Measurements from ENCODE around the gene ADAMTSL5. TPM values are rescaled to one million over a fixed set of nuclear protein-coding genes. Genes with fewer than 3 reads are reported as not detected.

The ADAMTSL5 gene
- total and polyA plus RNA-seq, 4 experiments from 2014 or later, result 1.5 to 3.6 (median 2.4) TPM

DNA sequence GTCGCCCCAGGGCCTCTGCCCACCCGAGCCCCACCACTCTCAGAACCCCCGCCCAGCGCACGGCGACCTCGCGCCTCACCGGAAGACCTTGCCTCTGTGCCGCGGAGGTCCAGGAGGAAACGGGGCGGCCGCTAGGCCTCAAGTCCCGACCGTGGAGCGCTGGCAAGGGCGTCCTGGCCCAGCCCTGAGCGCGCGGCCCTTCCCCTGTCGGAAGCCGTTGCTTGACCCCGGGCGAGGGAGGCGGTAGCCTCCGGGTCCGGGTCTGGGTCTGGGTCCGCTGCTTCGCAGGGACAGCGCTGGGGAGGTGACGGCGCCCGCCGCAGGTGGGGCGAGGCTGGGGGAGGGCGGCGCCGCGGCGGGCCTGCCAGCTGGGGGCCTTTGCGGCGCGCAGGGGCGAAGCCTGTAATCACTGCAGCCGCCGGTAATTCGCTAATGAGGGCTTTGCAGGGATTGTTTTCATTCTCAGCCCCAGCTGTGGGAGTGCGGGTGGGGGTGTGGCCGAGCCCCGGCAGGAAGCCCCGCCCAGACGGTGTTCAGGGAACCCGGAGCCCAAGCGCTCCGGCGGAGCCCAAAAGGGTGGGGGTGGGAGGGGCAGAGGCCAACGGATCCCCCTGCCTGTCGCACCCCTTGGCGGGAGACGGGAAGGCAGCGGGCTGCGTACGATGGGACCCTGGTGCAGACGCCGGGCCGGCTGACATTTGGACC lies 42.4 kb downstream of the ADAMTSL5 start:
- H3K36me3 Mint-ChIP-seq, result no peaks in the 10 kb centered on the region
- intact Hi-C loops (cut with micrococcal nuclease), result loop anchor here (1.0 to 2.0 kb wide), 3 partner anchors 9 to 44 kb away; partner anchors contain the start of gene C19orf25
- Histone ChIP-seq H3K27me3 (ENCODE audit: insufficient read depth, low read length) (no peaks in the 10 kb centered on the region), H3K36me3 (ENCODE audit: insufficient read depth, low read length) (no peaks in the 10 kb centered on the region), H3K4me1 (ENCODE audit: insufficient read depth, low read length) (peaks cover 54% of the 10 kb centered on the region), H3K4me3 (ENCODE audit: low read length in 2 of 2) (peak overlapping the region; percentile 57 to 58), H3K9me3 (ENCODE audit: control insufficient read depth in 1 of 2, low read length in 2 of 2) (no peaks in the 10 kb centered on the region), H3K27ac (ENCODE audit: low read depth, low read length) (no peak overlapping the region)
- H3K9me3 Mint-ChIP-seq, result no peaks in the 10 kb centered on the region
- POLR2A ChIA-PET (ENCODE audit: partially characterized antibody), result interaction anchor here (0.6 to 3.1 kb wide), 8 partner anchors 8 to 201 kb away, joined by 3 to 12 read pairs (median 4); partner anchors contain the start of genes C19orf25, CIRBP, PCSK4 and REEP6
- H3K4me1 Mint-ChIP-seq, result peaks cover 3 to 21% (median 8%) of the 10 kb centered on the region in 4 donors
- H3K27ac Mint-ChIP-seq, result peak overlapping the region in 1 of 7 donors; percentile 58
- H3K4me3 Mint-ChIP-seq, result peak overlapping the region; percentile 67 to 83 (median 77)
- CTCF ChIA-PET (ENCODE audit: partially characterized antibody), result interaction anchor here (1.1 to 2.6 kb wide), 2 partner anchors 25 to 35 kb away, joined by 3 to 9 read pairs; no protein-coding TSS in a partner anchor
- peaks cover 0 to 1% of the 10 kb centered on the region in 2 donors for H3K27me3 Mint-ChIP-seq
- DNase-seq, result peak; percentile 66 to 80 (median 70)

GRCh38 chr19:1470055-1470304 lies 42.8 kb downstream of the ADAMTSL5 start:
- Histone ChIP-seq H3K36me3 (ENCODE audit: insufficient read depth, low read length) (no peaks in the 10 kb centered on the region), H3K9me3 (ENCODE audit: control insufficient read depth in 1 of 2, low read length in 2 of 2) (no peaks in the 10 kb centered on the region), H3K27me3 (ENCODE audit: insufficient read depth, low read length) (no peaks in the 10 kb centered on the region), H3K4me1 (ENCODE audit: insufficient read depth, low read length) (peaks cover 54% of the 10 kb centered on the region), H3K4me3 (ENCODE audit: low read length in 2 of 2) (peak overlapping the region in 1 of 2 donors; percentile 58), H3K27ac (ENCODE audit: low read depth, low read length) (no peak overlapping the region)
- intact Hi-C loops (cut with micrococcal nuclease), result loop anchor here (1.0 to 2.0 kb wide), 3 partner anchors 9 to 45 kb away; partner anchors contain the start of gene C19orf25
- Mint-ChIP-seq H3K9me3 (no peaks in the 10 kb centered on the region), H3K36me3 (no peaks in the 10 kb centered on the region), H3K27me3 (peaks cover 0 to 1% of the 10 kb centered on the region in 2 donors), H3K27ac (peak overlapping the region in 1 of 7 donors; percentile 58), H3K4me1 (peaks cover 3 to 21% (median 8%) of the 10 kb centered on the region in 4 donors), H3K4me3 (peak overlapping the region; percentile 67 to 83 (median 77))
- ChIA-PET CTCF (ENCODE audit: partially characterized antibody) (interaction anchor here (2.6 kb wide), 1 partner anchor 25 kb away, joined by 9 read pairs; no protein-coding TSS in a partner anchor), POLR2A (ENCODE audit: partially characterized antibody) (interaction anchor here (0.9 to 3.1 kb wide), 6 partner anchors 9 to 201 kb away, joined by 3 to 12 read pairs (median 4); partner anchors contain the start of genes C19orf25, CIRBP, PCSK4 and REEP6)
- no peak for DNase-seq

DNA sequence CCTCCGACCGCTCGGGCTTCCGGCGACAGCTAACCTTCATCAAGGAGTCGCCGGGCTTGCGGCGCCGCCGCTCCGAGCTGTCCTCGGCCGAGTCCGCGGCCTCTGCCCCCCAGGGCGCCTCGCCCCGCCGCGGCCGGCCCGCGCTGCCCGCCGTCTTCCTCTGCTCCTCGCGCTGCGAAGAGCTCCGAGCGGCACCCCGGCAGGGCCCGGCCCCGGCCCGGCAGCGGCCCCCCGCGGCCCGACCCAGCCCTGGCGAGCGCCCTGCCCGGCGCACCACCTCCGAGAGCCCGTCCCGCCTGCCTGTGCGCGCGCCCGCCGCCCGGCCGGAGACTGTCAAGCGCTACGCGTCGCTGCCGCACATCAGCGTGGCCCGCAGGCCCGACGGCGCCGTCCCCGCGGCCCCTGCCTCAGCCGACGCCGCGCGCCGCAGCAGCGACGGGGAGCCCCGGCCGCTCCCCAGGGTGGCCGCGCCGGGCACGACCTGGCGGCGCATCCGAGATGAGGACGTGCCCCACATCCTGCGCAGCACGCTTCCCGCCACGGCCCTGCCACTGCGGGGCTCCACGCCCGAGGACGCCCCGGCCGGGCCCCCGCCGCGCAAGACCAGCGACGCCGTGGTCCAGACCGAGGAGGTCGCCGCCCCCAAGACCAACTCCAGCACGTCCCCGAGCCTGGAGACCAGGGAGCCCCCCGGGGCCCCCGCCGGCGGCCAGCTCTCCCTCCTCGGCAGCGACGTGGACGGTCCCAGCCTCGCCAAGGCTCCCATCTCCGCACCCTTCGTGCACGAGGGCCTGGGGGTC lies 43.4 kb downstream of the ADAMTSL5 start:
- peak in 4 of 5 donors; percentile 4 to 45 (median 29) for DNase-seq
- H3K9me3 ChIP-seq (ENCODE audit: control insufficient read depth in 1 of 2, low read length in 2 of 2), result no peaks in the 10 kb centered on the region
- H3K4me1 ChIP-seq (ENCODE audit: insufficient read depth, low read length), result peaks cover 54% of the 10 kb centered on the region
- no peak overlapping the region for H3K27ac ChIP-seq (ENCODE audit: low read depth, low read length)
- Mint-ChIP-seq H3K36me3 (no peaks in the 10 kb centered on the region), H3K4me3 (no peak overlapping the region), H3K9me3 (no peaks in the 10 kb centered on the region), H3K27me3 (peaks cover 0 to 1% of the 10 kb centered on the region in 2 donors), H3K27ac (peak overlapping the region in 1 of 7 donors; percentile 58), H3K4me1 (peaks cover 3 to 21% (median 8%) of the 10 kb centered on the region in 4 donors)
- H3K36me3 ChIP-seq (ENCODE audit: insufficient read depth, low read length), result no peaks in the 10 kb centered on the region
- CTCF ChIA-PET (ENCODE audit: partially characterized antibody), result interaction anchor here (2.6 kb wide), 1 partner anchor 24 kb away, joined by 9 read pairs; no protein-coding TSS in a partner anchor
- no peaks in the 10 kb centered on the region for H3K27me3 ChIP-seq (ENCODE audit: insufficient read depth, low read length)
- POLR2A ChIA-PET (ENCODE audit: partially characterized antibody), result interaction anchor here (0.7 to 3.1 kb wide), 8 partner anchors 8 to 200 kb away, joined by 3 to 11 read pairs (median 4); partner anchors contain the start of genes CIRBP and REEP6
- H3K4me3 ChIP-seq (ENCODE audit: low read length in 2 of 2), result peak overlapping the region in 1 of 2 donors; percentile 58
- intact Hi-C loops (cut with micrococcal nuclease), result loop anchor here (1.0 to 2.0 kb wide), 3 partner anchors 10 to 45 kb away; partner anchors contain the start of gene C19orf25

- intact Hi-C loops (cut with micrococcal nuclease), result no loop called here
- Mint-ChIP-seq H3K27ac (no peak overlapping the region), H3K4me1 (peaks cover 3 to 21% (median 8%) of the 10 kb centered on the region in 4 donors), H3K4me3 (peak overlapping the region in 6 of 8 donors; percentile 7 to 52 (median 44)), H3K9me3 (no peaks in the 10 kb centered on the region), H3K36me3 (no peaks in the 10 kb centered on the region), H3K27me3 (peaks cover 0 to 1% of the 10 kb centered on the region in 2 donors)
- peaks cover 54% of the 10 kb centered on the region for H3K4me1 ChIP-seq (ENCODE audit: insufficient read depth, low read length)
- no peaks in the 10 kb centered on the region for H3K36me3 ChIP-seq (ENCODE audit: insufficient read depth, low read length)
- POLR2A ChIA-PET (ENCODE audit: partially characterized antibody), result interaction anchor here (0.7 to 2.0 kb wide), 7 partner anchors 9 to 60 kb away, joined by 3 to 8 read pairs (median 4); partner anchors contain the start of gene REEP6
- no peaks in the 10 kb centered on the region for H3K27me3 ChIP-seq (ENCODE audit: insufficient read depth, low read length)
- DNase-seq, result no peak
- no peak overlapping the region for H3K27ac ChIP-seq (ENCODE audit: low read depth, low read length)
- no peak overlapping the region for H3K4me3 ChIP-seq (ENCODE audit: low read length in 2 of 2)
- CTCF ChIA-PET (ENCODE audit: partially characterized antibody), result no interaction called here
- H3K9me3 ChIP-seq (ENCODE audit: control insufficient read depth in 1 of 2, low read length in 2 of 2), result no peaks in the 10 kb centered on the region
Measured at GRCh38 chr19:1468821-1469254, 44.0 kb downstream of the ADAMTSL5 start.

DNA sequence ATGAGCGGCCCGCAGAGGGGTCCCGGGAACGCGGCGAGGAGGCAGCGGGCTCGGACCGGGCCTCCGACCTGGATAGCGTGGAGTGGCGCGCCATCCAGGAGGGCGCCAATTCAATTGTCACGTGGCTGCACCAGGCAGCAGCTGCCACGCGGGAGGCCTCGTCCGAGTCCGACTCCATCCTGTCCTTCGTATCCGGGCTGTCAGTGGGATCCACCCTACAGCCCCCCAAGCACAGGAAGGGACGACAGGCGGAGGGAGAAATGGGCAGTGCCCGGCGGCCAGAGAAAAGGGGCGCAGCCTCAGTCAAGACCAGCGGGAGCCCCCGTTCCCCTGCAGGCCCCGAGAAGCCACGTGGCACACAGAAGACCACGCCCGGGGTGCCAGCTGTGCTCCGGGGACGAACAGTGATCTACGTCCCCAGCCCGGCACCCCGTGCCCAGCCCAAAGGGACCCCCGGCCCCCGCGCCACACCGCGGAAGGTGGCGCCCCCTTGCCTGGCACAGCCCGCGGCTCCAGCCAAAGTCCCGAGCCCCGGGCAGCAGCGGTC lies 44.5 kb downstream of the ADAMTSL5 start:
- H3K4me1 Mint-ChIP-seq, result peaks cover 3 to 21% (median 8%) of the 10 kb centered on the region in 4 donors
- peaks cover 54% of the 10 kb centered on the region for H3K4me1 ChIP-seq (ENCODE audit: insufficient read depth, low read length)
- no peaks in the 10 kb centered on the region for H3K27me3 ChIP-seq (ENCODE audit: insufficient read depth, low read length)
- DNase-seq, result no peak
- H3K4me3 Mint-ChIP-seq, result peak overlapping the region in 5 of 8 donors; percentile 38 to 67 (median 51)
- H3K36me3 Mint-ChIP-seq, result no peaks in the 10 kb centered on the region
- CTCF ChIA-PET (ENCODE audit: partially characterized antibody), result no interaction called here
- intact Hi-C loops (cut with micrococcal nuclease), result no loop called here
- POLR2A ChIA-PET (ENCODE audit: partially characterized antibody), result interaction anchor here (0.7 to 2.0 kb wide), 7 partner anchors 9 to 60 kb away, joined by 3 to 8 read pairs (median 4); partner anchors contain the start of gene REEP6
- no peak overlapping the region for H3K27ac ChIP-seq (ENCODE audit: low read depth, low read length)
- H3K36me3 ChIP-seq (ENCODE audit: insufficient read depth, low read length), result no peaks in the 10 kb centered on the region
- H3K9me3 ChIP-seq (ENCODE audit: control insufficient read depth in 1 of 2, low read length in 2 of 2), result no peaks in the 10 kb centered on the region
- H3K27me3 Mint-ChIP-seq, result peaks cover 0 to 1% of the 10 kb centered on the region in 2 donors
- H3K4me3 ChIP-seq (ENCODE audit: low read length in 2 of 2), result no peak overlapping the region
- no peak overlapping the region for H3K27ac Mint-ChIP-seq
- H3K9me3 Mint-ChIP-seq, result no peaks in the 10 kb centered on the region

DNA sequence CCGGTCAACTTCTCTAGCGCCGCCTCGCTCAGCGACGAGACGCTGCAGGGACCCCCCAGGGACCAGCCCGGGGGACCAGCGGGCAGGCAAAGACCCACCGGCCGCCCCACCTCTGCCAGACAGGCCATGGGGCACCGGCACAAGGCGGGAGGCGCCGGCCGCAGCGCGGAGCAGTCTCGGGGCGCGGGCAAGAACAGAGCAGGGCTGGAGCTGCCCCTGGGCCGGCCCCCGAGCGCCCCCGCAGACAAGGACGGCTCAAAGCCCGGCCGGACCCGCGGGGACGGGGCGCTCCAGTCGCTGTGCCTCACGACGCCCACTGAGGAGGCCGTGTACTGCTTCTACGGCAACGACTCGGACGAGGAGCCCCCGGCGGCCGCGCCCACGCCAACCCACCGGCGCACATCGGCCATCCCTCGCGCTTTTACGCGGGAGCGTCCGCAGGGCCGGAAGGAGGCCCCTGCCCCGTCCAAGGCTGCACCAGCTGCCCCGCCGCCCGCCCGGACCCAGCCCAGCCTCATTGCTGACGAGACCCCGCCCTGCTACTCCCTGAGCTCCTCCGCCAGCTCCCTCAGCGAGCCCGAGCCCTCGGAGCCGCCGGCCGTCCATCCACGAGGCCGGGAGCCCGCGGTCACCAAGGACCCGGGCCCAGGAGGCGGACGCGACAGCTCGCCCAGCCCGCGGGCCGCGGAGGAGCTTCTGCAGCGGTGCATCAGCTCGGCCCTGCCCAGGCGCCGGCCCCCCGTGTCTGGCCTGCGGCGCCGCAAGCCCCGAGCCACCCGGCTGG lies 45.1 kb downstream of the ADAMTSL5 start:
- peaks cover 54% of the 10 kb centered on the region for H3K4me1 ChIP-seq (ENCODE audit: insufficient read depth, low read length)
- Mint-ChIP-seq H3K27me3 (no peaks in the 10 kb centered on the region), H3K9me3 (no peaks in the 10 kb centered on the region), H3K4me1 (peaks cover 0 to 15% (median 7%) of the 10 kb centered on the region in 4 donors), H3K27ac (no peak overlapping the region), H3K36me3 (no peaks in the 10 kb centered on the region), H3K4me3 (no peak overlapping the region)
- no peaks in the 10 kb centered on the region for H3K27me3 ChIP-seq (ENCODE audit: insufficient read depth, low read length)
- H3K4me3 ChIP-seq (ENCODE audit: low read length in 2 of 2), result no peak overlapping the region
- no peaks in the 10 kb centered on the region for H3K9me3 ChIP-seq (ENCODE audit: control insufficient read depth in 1 of 2, low read length in 2 of 2)
- ChIA-PET CTCF (ENCODE audit: partially characterized antibody) (interaction anchor here (0.6 kb wide), 1 partner anchor 358 kb away, joined by 3 read pairs; no protein-coding TSS in a partner anchor), POLR2A (ENCODE audit: partially characterized antibody) (interaction anchor here (1.5 to 1.6 kb wide), 3 partner anchors 10 to 30 kb away, joined by 3 to 8 read pairs (median 3); no protein-coding TSS in a partner anchor)
- no peak overlapping the region for H3K27ac ChIP-seq (ENCODE audit: low read depth, low read length)
- no peaks in the 10 kb centered on the region for H3K36me3 ChIP-seq (ENCODE audit: insufficient read depth, low read length)
- intact Hi-C loops (cut with micrococcal nuclease), result no loop called here
- peak in 1 of 5 donors; percentile 25 for DNase-seq
